MCF 10A (cell line): ENCODE data around the gene AIF1L. TPM values are rescaled to one million over a fixed set of nuclear protein-coding genes. Genes with fewer than 3 reads are reported as not detected.

Source experiments
- BruUV-seq: library from RNA; stranded (reverse); fragments of 400-500 nt; replicated peaks from 2 replicates; lab custom pipeline; 2021; lab: Mats Ljungman, UMichigan
- CTCF ChIA-PET: fragments of 300-600 bp; sonication (Branson Sonifier 250); formaldehyde crosslinking; extraction: SDS; loops from one replicate; lab custom pipeline; 2021; ENCODE audit warnings: antibody characterized with exemption, inconsistent platforms; lab: Yijun Ruan, JAX
- POLR2A ChIA-PET: fragments of 300-600, 350-650 bp; sonication (Branson Sonifier 250); formaldehyde crosslinking; extraction: SDS; loops from one replicate; lab custom pipeline; 2020; ENCODE audit warnings: antibody characterized with exemption, inconsistent platforms; lab: Yijun Ruan, JAX
- DNase-seq: peaks from one replicate; pipeline ENCODE4 v3.0.0-alpha.2; 2018; ENCODE audit not compliant: unreplicated experiment
- H3K27ac Mint-ChIP-seq: one replicate; pipeline ENCODE4 v1.8.0; 2022; ENCODE audit warnings: mild to moderate bottlenecking, low read depth, mixed read lengths; ENCODE audit not compliant: unreplicated experiment
- H3K27me3 Mint-ChIP-seq: one replicate; pipeline ENCODE4 v1.8.0; 2022; ENCODE audit warnings: mixed read lengths; ENCODE audit not compliant: insufficient read depth, unreplicated experiment
- H3K36me3 Mint-ChIP-seq: one replicate; pipeline ENCODE4 v1.8.0; 2022; ENCODE audit warnings: mild to moderate bottlenecking, moderate library complexity, mixed read lengths; ENCODE audit not compliant: insufficient read depth, unreplicated experiment
- H3K4me1 Mint-ChIP-seq: one replicate; pipeline ENCODE4 v1.8.0; 2022; ENCODE audit warnings: mixed read lengths; ENCODE audit not compliant: insufficient read depth, unreplicated experiment
- H3K4me3 Mint-ChIP-seq: one replicate; pipeline ENCODE4 v1.8.0; 2022; ENCODE audit warnings: mild to moderate bottlenecking, moderate library complexity, mixed read lengths; ENCODE audit not compliant: unreplicated experiment
- H3K9me3 Mint-ChIP-seq: one replicate; pipeline ENCODE4 v1.8.0; 2022; ENCODE audit warnings: mixed read lengths; ENCODE audit not compliant: unreplicated experiment
- intact Hi-C: fragments of 100-400 bp; cut with micrococcal nuclease; formaldehyde crosslinking; loops from 2 replicates; pipeline ENCODE4 v1.14.1; 2022
- total RNA-seq: library from RNA; stranded (reverse); gene quantifications from 2 replicates; pipeline ENCODE4 v1.2.3, GENCODE V29; 2022
- TF ChIP-seq, protein P1 (sequence below): fragments of 200-600 bp; IDR thresholded peaks from one replicate; pipeline ENCODE4 v1.8.0; 2022; ENCODE audit warnings: antibody characterized with exemption, mild to moderate bottlenecking; ENCODE audit not compliant: unreplicated experiment

AIF1L gene
- total RNA-seq, 1 experiment from 2014 or later = 4.1 TPM

DNA sequence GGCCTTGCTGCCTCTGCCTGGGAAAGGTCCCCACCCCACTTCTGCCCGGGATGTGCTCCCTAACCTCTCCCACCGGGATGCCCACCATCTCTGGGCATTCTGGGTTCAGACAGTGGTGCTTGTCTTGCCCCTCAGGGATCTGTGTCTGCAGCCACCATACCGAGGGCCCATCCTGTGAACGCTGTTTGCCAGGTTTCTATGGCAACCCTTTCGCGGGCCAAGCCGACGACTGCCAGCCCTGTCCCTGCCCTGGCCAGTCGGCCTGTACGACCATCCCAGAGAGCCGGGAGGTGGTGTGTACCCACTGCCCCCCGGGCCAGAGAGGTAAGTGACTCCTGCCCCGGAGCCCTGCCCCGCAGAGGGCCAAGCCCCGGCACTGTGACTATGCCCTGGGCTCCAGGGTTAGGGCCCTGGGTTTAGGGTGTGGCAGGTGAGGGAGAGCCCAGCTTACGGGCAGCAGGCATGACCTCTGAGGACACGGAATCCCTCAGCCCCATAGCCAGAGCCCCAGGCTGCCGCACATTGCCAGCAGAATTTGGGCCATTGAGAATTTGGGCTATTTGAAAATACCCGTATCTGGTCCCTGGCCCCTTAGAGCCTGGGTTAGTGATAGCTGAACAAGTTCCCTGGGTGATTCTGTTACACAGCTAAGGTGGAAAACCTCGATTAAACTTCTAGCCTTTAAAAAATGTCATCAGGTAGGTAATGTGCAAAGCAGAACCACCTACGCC, 35.3 kb upstream of the AIF1L start:
- BruUV-seq = no TSS peak
- Mint-ChIP-seq H3K9me3 (peaks cover 9% of the 10 kb centered on the region), H3K4me1 (no peaks in the 10 kb centered on the region), H3K4me3 (no peak overlapping the region), H3K27me3 (peaks cover 31% of the 10 kb centered on the region), H3K27ac (no peak overlapping the region), H3K36me3 (no peaks in the 10 kb centered on the region)
- ChIA-PET CTCF (interaction anchor here (0.6 to 1.8 kb wide), 4 partner anchors 9 to 276 kb away, joined by 3 to 7 read pairs (median 4); no protein-coding TSS in a partner anchor), POLR2A (no interaction called here)
- TF ChIP-seq, protein P1, sequence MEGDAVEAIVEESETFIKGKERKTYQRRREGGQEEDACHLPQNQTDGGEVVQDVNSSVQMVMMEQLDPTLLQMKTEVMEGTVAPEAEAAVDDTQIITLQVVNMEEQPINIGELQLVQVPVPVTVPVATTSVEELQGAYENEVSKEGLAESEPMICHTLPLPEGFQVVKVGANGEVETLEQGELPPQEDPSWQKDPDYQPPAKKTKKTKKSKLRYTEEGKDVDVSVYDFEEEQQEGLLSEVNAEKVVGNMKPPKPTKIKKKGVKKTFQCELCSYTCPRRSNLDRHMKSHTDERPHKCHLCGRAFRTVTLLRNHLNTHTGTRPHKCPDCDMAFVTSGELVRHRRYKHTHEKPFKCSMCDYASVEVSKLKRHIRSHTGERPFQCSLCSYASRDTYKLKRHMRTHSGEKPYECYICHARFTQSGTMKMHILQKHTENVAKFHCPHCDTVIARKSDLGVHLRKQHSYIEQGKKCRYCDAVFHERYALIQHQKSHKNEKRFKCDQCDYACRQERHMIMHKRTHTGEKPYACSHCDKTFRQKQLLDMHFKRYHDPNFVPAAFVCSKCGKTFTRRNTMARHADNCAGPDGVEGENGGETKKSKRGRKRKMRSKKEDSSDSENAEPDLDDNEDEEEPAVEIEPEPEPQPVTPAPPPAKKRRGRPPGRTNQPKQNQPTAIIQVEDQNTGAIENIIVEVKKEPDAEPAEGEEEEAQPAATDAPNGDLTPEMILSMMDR = no peak
- no peak for DNase-seq
- intact Hi-C loops = no loop called here

DNA sequence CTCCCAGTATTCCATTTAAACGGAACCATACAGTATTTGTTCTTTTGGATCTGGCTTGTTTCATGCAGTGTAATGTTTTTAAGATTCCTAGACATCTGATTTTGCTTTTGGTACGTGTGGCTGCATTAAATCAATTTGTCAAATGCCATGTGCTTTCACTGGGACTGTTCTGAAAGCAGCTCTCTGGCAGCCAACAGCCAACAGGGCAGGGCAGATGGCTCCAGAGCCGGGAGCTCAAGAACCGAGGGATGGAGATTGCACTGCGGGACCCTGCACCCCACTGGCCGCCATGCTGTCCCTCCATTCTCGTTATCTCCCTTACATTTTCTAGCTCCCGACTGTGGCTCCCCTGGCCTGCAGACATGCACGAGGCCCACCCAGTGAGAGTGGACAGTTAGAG, 33.4 kb upstream of the AIF1L start:
- TF ChIP-seq, protein P1 = no peak
- CTCF ChIA-PET = interaction anchor here (1.2 kb wide), 1 partner anchor 89 kb away, joined by 4 read pairs; no protein-coding TSS in a partner anchor
- no peak for DNase-seq
- H3K27me3 Mint-ChIP-seq = peaks cover 50% of the 10 kb centered on the region
- no peak overlapping the region for H3K27ac Mint-ChIP-seq
- no peaks in the 10 kb centered on the region for H3K4me1 Mint-ChIP-seq
- no peak overlapping the region for H3K4me3 Mint-ChIP-seq
- no peaks in the 10 kb centered on the region for H3K36me3 Mint-ChIP-seq
- POLR2A ChIA-PET = interaction anchor here (1.1 kb wide), 2 partner anchors 12 to 62 kb away, joined by 3 read pairs; partner anchors contain the start of gene NUP214
- intact Hi-C loops = no loop called here
- no TSS peak for BruUV-seq
- H3K9me3 Mint-ChIP-seq = peaks cover 9% of the 10 kb centered on the region

DNA sequence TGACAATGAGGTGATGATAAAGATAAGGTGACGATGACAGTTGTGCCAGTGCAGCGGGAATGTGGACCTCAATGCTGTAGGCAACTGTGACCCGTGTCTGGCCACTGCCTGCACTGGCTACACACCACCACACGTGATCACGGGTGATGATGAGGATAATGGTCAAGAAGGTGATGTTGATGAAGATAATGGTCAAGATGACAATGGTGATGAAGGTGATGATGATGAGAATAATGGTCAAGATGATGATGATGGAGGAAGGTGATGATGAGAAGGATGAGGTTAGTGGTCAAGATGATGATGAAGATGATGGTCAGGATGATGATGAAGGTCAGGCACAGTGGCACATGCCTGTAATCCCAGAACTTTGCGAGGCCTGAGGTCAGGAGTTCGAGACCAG, 30.7 kb upstream of the AIF1L start:
- DNase-seq = no peak
- Mint-ChIP-seq H3K4me1 (no peaks in the 10 kb centered on the region), H3K36me3 (peaks cover 6% of the 10 kb centered on the region), H3K9me3 (peaks cover 9% of the 10 kb centered on the region), H3K27me3 (peaks cover 61% of the 10 kb centered on the region), H3K27ac (no peak overlapping the region), H3K4me3 (no peak overlapping the region)
- BruUV-seq = no TSS peak
- TF ChIP-seq, protein P1 = no peak
- POLR2A ChIA-PET = no interaction called here
- intact Hi-C loops = no loop called here
- CTCF ChIA-PET = no interaction called here

DNA sequence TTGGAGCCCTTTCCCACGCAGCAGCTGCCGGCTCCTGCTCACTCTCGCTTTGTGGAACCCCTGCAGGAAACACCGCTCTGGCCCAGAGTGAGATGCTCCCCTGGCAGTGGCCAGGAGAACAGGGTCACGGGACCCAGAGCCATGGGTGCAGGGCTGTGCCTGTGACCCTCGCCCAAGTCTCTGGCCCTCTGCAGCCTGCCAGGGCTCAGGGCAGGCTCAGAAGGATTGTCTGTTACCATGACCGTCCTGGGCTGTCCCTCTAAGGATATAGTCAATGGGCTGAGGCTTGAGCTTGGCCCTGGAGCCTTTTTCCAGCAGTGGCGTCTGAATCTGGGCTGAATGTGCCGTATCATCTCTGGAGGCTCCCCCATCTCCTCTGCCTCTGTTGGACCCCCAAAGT, 28.7 kb upstream of the AIF1L start:
- Mint-ChIP-seq H3K4me3 (no peak overlapping the region), H3K27me3 (peaks cover 57% of the 10 kb centered on the region), H3K27ac (no peak overlapping the region), H3K4me1 (no peaks in the 10 kb centered on the region), H3K36me3 (peaks cover 6% of the 10 kb centered on the region), H3K9me3 (peaks cover 9% of the 10 kb centered on the region)
- POLR2A ChIA-PET = no interaction called here
- CTCF ChIA-PET = no interaction called here
- no peak for DNase-seq
- BruUV-seq = no TSS peak
- intact Hi-C loops = no loop called here
- TF ChIP-seq, protein P1 = no peak
